GM19240 (cell line): Measurements from ENCODE around the gene NOPCHAP1.
A peak's percentile ranks its signal among the peaks of the same experiment; 100 is the strongest.
"Not testable (repeated sequence)": the region's sequence is repeated elsewhere in the genome, so short reads cannot be mapped to it uniquely, and the experiment has no call there.

ENCODE experiments used
- DNase-seq: peaks from one replicate; pipeline ENCODE4 v3.0.0; 2011; ENCODE audit warnings: low spot score; ENCODE audit not compliant: insufficient read length

NOPCHAP1 gene

GRCh38 chr12:104964167-104964855 lies 21.8 kb upstream of the NOPCHAP1 start:
- DNase-seq, result no peak

DNA sequence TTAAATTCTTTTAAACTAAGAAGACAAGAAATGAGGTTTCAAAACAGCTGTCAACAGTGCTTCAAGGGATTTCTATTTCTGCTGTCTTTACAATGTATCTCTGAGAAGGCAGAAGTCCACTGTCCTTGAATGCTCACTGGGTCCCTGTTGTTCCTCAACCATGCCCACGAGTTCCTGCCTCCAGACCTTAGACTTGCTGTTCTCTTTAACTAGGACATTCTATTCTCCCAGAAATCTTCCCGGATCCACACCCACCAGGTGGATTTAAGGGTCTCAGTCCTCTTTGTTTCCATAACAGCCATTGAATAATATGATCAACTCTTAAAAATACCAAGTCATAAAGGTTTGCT lies 21.3 kb upstream of the NOPCHAP1 start:
- DNase-seq, result no peak

- peak; percentile 20 for DNase-seq
Measured at GRCh38 chr12:104966677-104967076, 19.4 kb upstream of the NOPCHAP1 start.

DNA sequence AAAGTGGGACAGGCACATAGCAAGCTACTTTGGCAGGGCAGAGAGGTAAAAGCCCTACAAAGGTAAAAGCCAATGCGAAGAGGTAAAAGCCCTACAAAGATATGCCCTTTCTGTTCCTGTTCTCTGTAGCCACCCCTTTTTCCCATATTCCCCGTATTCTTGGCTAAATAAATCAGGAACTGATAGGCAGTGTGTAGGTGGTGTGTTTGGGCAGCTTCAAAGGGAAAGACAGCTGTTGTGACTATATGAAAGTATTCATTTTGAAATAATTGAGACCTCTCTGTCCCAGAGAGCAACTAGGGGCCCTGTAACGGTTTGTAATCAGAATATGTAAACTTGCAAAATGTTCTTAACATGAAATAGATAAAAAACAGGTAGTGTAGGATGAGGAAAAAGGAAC lies 16.8 kb upstream of the NOPCHAP1 start:
- no peak for DNase-seq

DNA sequence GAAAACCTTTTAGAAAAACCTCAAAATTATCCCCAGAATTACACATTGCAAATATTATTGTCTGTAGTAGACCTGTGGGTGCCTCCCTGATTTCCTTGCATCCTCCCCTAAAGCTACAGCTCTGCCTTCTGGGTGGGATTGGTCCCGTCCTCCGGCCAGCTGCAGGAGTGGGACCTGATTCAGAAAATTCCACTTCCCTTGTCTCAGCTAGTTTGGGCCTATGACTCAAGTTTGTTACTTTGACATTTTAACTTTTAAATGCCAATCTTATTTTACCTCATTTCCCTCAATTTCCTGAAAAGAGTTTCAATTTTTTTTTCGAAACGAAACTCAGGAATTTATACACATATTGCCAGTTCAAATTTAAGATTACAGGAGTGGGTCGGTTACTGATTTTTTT lies 14.8 kb upstream of the NOPCHAP1 start:
- no peak for DNase-seq

DNA sequence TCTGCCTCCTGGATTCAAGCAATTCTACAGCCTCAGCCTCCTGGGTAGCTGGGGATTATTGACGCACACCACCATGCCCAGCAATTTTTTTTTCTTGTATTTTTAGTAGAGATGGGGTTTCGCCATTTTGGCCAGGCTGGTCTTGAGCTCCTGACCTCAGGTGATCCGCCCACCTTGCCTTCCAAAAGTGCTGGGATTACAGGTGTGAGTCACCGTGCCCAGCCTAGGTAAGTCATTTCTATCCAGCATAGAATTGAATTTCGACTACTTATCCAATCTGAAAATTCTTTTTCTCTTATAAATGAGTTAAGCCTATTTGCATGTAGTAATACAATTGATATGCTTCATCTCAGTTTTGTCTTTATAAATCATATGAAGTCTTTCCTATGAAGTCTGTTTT lies 12.9 kb upstream of the NOPCHAP1 start:
- DNase-seq, result no peak

GRCh38 chr12:104974626-104975290 lies 11.4 kb upstream of the NOPCHAP1 start:
- peak; percentile 18 for DNase-seq

DNA sequence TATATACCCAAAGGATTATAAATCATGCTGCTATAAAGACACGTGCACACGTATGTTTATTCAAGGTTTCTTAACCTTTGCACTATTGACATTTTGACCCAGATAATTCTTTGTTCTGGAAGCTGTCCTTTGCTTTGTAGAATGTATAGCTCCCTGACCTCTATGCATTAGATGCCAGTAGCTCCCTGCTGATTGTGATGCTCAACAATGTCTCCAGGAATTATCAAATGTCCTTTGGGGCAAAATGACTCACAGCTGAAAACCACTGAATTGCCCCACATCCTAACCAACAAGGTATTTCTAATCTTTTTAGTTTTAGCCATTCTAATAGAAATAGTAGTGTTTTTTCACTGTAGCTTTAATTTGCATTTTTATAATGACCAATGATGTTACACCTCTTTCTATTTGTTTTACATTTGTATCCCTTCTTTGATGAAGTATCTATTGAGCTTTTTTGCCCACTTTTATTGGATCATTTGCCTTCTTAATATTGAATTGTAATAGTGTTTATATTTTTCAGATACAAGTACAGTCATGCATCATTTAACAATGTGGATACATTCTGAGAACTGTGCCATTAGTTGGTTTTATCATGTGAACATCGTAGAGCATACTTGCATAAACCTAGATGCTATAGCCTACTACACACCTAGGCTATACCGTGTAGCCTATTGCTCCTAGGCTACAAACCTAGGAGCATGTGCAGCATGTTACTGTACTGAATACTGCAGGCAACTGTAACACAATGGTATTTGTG lies 10.4 kb upstream of the NOPCHAP1 start:
- DNase-seq, result no peak

- DNase-seq, result no peak
Measured at GRCh38 chr12:104976703-104977102, 9.4 kb upstream of the NOPCHAP1 start.

GRCh38 chr12:104977688-104978087 lies 8.4 kb upstream of the NOPCHAP1 start:
- not testable (repeated sequence) for DNase-seq

- DNase-seq, result no peak
Measured at GRCh38 chr12:104985206-104985605, 910 bp upstream of the NOPCHAP1 start.

DNA sequence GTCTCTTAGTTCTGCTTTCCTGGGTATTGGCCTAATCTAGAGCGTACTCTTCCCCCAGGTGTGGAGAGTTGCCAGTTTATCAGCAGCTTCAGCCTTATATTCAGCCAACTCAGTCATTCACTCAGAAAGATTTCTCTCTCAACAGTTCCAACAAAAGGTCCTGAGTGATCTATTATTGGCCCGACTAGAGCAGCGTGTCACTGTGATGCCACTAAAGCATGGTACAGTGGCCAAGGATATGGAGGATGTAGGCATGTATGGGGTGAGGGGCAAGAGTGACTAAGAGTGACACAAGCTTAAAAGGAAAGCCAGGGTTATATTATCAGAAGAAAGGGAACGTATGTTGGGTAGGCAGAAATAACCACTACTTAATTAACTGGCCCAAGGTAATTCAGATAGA lies 4.8 kb downstream of the NOPCHAP1 start:
- no peak for DNase-seq

DNA sequence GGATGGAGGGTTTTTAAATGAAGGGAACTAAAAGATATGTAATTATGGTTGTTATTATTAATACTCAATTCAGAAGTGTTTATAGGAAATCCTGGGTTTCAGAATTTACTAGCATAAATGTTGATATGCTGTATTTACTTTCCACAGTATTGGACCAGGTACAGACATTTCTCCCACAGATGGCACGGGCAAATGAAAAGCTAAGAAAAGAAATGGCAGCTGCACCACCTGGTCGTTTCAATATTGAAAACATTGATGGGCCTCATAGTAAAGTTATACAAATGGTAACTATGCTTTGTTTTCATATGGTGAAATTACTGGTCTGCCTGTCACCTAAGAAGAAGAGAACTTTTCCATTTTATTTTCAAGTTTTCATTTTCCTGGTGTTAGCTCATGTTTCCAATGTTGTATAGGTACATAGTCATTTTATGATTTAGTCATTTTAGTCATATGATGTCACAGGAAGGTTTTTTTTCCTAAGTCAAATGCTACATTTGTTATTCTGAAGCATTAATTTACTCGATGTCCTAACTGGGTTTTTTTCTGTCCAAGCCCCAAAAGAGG lies 5.5 kb downstream of the NOPCHAP1 start:
- no peak for DNase-seq

DNA sequence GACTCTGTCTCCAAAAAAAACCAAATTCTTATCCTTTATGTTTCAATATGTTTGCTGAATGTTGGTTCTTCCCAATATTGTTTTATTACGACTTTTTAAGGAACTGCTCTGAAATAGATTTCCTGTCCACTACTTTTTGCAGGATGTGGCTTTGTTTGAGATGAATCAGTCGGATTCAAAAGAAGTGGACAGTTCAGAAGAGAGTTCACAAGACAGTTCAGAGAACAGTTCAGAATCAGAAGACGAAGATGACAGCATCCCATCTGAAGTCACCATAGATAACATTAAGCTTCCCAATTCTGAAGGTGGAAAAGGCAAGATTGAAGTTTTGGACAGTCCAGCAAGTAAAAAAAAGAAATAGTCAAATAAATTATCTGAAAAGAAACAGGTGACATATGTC lies 8.2 kb downstream of the NOPCHAP1 start:
- DNase-seq, result no peak

GRCh38 chr12:104997541-104997940 lies 11.4 kb downstream of the NOPCHAP1 start:
- DNase-seq, result no peak

DNA sequence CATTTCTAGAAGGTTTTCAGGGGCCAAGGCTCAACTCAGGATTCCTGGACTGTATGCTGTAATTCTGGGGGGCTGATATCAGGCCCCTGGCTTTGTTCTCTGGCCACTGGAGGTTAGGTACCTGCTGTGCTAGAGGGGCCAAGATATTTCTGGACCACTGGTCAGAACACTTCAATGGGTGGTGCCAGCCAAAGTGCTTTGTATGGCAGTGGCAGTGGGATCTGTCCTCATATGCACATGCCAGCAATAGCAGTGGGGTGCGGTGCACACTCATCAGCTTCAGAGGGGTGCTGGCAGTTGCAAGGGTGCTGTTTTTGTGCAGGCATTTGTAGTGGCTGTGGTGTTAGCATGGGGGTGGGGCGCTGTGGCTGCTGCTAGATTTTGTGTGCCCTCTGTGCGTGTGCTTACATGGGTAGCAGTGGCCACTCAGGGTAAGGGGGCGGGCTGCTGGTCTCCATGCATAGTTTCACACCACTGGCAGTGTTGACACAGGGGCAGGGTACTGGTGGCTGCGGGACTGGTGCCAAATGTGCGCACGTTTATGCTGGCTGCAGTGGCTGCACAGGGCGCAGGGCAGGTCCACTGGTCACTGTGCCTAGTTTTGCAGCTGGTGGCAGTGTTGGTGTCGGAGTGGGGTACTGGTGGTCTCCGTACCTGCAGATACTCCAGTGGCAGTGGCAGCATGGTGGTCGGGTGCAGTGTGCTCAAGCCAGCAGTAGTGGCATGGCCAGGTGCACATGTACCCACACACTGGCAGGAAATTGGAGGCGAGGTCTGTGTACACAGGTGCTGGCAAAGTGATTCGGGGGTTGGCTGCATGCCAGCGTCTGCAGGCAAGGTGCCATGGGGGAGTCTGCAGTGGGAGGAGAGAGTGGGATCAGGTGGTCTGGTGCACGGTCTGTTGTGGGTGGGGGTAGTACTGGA lies 12.6 kb downstream of the NOPCHAP1 start:
- no peak for DNase-seq

DNA sequence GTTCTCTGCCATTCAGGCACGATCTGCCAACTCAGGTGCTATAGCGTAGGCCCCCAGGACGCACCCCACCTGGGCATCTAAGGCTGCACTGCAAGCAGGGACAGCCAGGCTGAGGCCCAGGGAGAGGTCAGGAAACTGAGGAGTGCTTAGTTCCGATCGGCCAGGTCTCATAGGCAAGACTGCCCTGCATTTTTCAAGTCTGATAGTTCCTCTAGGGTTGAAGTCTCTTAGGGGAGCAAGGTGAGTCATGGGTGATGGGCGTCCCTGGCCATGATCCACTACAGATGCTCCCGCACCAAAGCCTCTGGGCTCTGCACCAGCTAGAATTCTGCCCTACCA lies 13.2 kb downstream of the NOPCHAP1 start:
- no peak for DNase-seq

DNA sequence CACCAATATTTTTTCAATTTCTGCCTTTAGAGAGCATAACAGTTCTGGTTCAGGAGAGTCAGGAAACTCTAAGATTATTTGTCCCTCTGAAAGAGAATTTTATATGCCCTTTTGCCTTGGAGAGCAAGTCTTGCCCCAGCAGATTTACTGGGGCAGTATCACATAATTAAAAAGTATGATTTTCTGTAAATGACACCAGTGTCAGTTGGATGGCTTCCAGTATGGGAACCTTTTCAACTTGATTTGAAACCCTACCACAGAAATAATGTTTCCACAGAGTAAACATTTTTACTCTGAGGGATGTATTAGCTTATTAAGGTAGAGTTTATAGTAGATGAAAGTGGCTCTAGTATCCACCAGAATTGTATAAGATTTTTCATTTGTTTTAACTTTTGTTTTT lies 15.4 kb downstream of the NOPCHAP1 start:
- DNase-seq, result no peak

DNA sequence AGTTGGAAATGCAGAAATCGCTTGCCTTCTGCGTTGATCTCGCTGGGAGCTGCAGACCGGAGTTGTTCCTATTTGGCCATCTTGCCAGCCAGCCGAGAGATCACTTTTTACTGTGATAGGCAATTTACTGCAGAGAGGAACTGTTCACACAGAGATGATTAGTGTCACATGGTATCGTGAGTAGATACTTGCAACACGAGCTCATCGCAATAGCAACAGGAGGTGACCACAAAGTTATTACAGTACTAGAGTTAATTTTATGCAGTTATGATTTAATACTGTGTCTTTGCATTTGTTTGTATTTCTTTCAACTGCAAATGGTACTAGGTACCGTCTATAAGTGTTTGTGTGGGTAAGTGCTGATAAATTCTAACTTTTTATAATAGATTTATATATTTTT lies 27.8 kb downstream of the NOPCHAP1 start:
- no peak for DNase-seq

DNA sequence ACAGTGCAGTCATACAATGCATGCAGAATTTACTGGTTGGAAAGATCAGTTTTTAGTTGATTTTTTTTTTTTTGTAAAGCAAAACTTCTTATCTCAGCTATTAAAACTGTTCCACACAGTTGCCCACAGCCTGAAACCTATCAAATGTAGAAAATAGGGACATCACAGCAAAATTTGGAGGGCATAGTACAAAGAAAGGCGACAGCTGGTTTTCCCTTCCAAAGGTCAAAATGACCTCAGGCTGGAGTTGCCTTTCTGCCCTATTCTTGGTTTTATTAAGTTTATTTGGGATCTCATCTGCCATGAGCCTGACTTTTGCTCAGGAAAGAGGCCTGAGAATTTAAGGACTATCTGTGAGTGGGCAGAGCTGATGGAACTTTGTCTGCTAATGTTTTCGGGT lies 28.5 kb downstream of the NOPCHAP1 start:
- DNase-seq, result no peak

GRCh38 chr12:105015543-105015942 lies 29.4 kb downstream of the NOPCHAP1 start:
- DNase-seq, result no peak
